GM13977 (cell line): Measurements from ENCODE around the gene NEU1.
"Not testable (repeated sequence)": the region's sequence is repeated elsewhere in the genome, so short reads cannot be mapped to it uniquely, and the experiment has no call there.

Experiments
- DNase-seq: peaks from one replicate; pipeline ENCODE4 v3.0.0; 2012; ENCODE audit warnings: low spot score
- in situ Hi-C: fragments of 300-500 bp; cut with MboI; formaldehyde crosslinking; loops from one replicate; pipeline ENCODE4 v1.12.0; 2022; ENCODE audit warnings: low sequenced_read_pairs, low pct_unique_long_range_greater_than_20kb, mixed read lengths, inconsistent platforms; ENCODE audit not compliant: unreplicated experiment
- TF ChIP-seq, protein P1 (sequence below): IDR thresholded peaks from 2 replicates; pipeline ENCODE4 v1.5.1; 2012; ENCODE audit warnings: mild to moderate bottlenecking, control low read depth; ENCODE audit not compliant: insufficient read depth; ENCODE audit errors: extremely low read depth, missing control alignments

Gene NEU1

DNA sequence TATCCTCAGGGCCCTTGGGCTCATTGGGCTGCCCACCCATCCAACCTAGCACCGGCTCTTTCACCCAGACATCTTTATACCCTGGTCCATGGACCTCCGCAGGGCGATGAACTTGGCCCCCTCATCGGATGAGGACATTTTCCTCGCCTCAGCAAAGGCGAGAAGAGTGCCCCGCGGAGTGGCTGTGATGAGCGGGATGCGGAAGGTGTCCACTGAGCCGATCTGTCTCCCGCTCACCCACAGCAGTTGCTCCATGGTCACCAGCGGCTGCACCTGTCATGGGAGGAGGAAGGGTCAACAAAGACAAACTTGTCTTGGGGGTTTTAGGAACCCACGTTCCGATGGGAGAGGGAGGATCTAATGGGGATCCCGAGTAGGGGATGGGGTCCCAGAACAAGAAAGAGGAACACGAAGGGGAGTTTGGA, 690 bp downstream of the NEU1 start:
- no peak for DNase-seq
- TF ChIP-seq, protein P1, sequence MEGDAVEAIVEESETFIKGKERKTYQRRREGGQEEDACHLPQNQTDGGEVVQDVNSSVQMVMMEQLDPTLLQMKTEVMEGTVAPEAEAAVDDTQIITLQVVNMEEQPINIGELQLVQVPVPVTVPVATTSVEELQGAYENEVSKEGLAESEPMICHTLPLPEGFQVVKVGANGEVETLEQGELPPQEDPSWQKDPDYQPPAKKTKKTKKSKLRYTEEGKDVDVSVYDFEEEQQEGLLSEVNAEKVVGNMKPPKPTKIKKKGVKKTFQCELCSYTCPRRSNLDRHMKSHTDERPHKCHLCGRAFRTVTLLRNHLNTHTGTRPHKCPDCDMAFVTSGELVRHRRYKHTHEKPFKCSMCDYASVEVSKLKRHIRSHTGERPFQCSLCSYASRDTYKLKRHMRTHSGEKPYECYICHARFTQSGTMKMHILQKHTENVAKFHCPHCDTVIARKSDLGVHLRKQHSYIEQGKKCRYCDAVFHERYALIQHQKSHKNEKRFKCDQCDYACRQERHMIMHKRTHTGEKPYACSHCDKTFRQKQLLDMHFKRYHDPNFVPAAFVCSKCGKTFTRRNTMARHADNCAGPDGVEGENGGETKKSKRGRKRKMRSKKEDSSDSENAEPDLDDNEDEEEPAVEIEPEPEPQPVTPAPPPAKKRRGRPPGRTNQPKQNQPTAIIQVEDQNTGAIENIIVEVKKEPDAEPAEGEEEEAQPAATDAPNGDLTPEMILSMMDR = no peak
- in situ Hi-C loops = no loop called here

DNA sequence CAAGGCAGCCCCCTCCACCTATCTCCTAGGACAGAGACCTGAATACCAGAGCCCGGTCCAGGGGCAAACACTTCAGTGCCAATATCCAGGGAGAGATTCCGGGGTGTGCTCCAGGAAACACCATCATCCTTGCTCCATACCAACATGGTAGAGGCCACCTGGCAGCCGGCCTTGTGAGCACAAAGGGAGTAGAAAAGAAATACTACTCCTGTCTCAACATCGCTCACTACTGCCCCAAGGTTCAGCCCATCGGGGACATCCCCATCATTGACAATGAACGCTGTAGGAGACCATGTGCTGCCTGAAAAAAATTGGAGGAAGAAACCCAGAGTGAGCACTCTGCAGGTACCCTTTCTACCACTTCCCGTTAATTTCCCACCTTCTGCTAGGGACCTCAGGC, 1.5 kb downstream of the NEU1 start:
- TF ChIP-seq, protein P1 = no peak
- DNase-seq = no peak
- in situ Hi-C loops = no loop called here

DNA sequence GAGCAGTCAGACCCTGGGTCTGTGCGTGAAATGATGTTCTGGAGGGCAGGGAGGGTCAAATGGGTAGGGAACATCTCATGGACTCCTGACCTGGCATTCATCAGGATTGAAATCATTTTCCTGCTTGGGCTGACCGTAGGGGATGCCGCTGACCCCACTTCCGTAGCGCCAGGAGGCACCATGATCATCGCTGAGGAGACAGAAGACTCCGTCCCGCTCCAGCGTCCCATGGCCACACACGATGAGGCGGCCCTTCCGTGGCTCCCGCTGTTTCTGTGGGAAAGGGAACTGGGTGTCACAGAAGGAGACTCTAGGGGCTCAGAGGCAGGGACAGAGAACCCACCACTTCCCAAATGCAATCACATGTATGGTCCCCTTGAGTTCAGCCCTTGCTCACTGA, 2.3 kb downstream of the NEU1 start:
- in situ Hi-C loops = no loop called here
- TF ChIP-seq, protein P1 = no peak
- no peak for DNase-seq

DNA sequence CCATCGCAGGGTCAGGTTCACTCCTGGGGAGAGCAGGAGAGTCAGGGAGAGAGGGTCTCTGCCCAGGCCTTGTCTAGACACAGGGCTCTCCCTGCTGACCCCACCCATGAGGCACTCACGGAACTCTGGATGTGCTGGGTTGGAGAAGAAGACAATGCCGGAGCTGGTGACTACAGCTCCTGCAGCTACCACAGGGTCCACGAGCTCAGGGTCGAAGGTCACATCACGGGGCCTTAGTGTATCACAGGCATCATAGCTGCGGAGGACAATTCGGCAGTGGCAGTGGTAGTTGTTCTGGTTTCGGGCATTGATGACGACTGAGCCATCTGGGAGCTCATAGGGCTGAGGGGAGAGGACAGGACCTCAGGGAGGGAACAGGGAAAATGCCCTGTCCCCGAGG, 2.7 kb downstream of the NEU1 start:
- no peak for DNase-seq
- in situ Hi-C loops = no loop called here
- TF ChIP-seq, protein P1 = no peak

DNA sequence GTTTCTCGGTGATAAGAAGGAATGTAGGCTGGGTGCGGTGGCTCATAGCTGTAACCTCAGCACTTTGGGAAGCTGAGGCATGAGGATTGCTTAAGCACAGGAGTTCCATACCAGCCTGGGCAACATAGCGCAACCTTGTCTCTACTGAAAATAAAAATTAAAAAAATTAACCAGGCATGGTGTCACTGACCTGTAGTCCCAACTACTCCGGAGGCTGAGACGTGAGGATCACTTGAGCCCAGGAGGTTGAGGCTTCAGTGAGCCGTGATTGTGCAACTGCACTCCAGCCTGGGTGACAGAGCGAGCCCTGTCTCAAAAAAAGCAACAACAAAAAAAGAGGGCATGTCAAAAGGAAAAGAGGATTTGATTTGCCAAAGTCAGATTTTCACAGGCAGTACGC, 3.9 kb downstream of the NEU1 start:
- no peak for DNase-seq
- in situ Hi-C loops = no loop called here
- TF ChIP-seq, protein P1 = no peak

DNA sequence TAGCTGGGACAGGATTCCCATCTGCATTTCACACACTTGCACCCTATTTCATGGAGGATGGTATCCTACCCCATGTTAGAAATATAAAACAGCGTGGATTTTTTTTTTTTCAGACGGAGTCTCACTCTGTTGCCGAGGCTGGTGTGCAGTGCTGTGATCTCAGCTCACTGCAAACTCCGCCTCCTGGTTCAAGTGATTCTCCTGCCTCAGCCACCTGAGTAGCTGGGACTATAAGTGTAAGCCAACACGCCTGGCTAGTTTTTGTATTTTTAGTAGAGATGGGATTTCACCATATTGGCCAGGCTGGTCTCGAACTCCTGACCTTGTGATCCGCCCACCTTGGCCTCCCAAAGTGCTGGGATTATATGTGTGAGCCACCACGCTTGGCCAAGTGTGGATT, 4.8 kb downstream of the NEU1 start:
- DNase-seq, in situ Hi-C loops: not testable (repeated sequence)

DNA sequence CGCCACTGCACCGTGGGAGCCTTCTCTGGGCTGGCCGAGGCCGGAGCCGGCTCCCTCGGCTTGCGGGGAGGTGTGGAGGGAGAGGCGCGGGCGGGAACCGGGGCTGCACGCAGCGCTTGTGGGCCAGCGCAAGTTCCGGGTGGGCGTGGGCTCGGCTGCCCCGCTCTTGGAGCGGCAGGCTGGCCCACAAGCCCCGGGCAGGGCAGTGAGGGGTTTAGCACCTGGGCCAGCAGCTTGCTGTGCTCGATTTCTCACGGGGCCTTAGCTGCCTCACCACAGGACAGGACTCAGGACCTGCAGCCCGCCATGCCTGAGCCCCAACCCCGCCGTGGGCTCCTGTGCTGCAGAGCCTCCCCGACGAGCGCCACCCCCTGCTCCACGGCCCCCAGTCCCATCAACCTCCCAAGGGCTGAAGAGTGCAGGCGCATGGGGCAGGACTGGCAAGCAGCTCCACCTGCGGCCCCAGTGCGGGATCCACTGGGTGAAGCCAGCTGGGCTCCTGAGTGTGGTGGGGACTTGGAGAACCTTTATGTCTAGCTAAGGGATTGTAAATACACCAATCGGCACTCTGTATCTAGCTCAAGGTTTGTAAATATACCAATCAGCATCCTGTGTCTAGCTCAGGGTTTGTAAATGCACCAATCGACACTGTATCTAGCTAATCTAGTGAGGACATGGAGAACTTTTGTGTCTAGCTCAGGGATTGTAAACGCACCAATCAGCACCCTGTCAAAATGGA, 10.5 kb downstream of the NEU1 start:
- in situ Hi-C loops, DNase-seq: not testable (repeated sequence)

DNA sequence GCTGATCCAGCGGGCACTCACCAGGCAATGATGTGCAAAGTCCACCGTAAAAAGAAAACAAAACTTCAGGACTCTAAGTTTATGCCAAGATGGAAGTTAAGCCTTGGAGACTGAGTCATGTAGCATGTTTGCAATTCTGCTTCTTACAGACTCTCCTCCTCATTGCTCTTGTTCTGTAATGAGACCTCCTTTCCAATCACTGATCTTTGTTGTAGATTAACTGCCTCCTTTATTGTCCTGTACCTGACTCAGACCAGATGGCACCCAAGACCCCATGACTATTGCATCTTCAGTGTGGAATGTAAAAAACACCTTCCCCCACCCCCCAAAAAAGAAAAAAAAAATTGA, 11.2 kb downstream of the NEU1 start:
- DNase-seq = no peak
- TF ChIP-seq, protein P1 = no peak
- in situ Hi-C loops = no loop called here
